K562 (cell line): Measurements from ENCODE around the gene UGT1A5. TPM values are rescaled to one million over a fixed set of nuclear protein-coding genes. Genes with fewer than 3 reads are reported as not detected.

Experiments used
- ATAC-seq: fragments of 200-7000 bp; cut with Tn5 transposase; 3 replicates; pipeline ENCODE4 v1.9.1; 2020; ENCODE audit warnings: moderate library complexity
- BruUV-seq: library from RNA; stranded (reverse); fragments of 400-500 nt; replicated peaks from 2 replicates; lab custom pipeline; 2021; lab: Mats Ljungman, UMichigan
- CTCF ChIA-PET: fragments of 300-600 bp; formaldehyde crosslinking; extraction: SDS; loops from one replicate; lab custom pipeline; 2021; ENCODE audit warnings: low intra/inter-chr PET ratio; lab: Yijun Ruan, JAX
- POLR2A ChIA-PET: fragments of 300-600, 350-650 bp; sonication (Branson Sonifier 250); formaldehyde crosslinking; extraction: SDS; loops from one replicate; lab custom pipeline; 2021; ENCODE audit warnings: antibody characterized with exemption, inconsistent platforms; lab: Yijun Ruan, JAX
- DNase-seq, 4 experiments: peaks; one replicate each; pipeline versions ENCODE4 v3.0.0 to v3.0.0-alpha.2; 2011 to 2018; ENCODE audit warnings: low spot score in 3 of 4, mixed read lengths in 3 of 4; ENCODE audit errors: extremely low read depth in 1 of 4
- FAIRE-seq: peaks from 2 replicates; lab custom pipeline; 2011; peaks lifted over from hg19 to GRCh38; lab: Jason Lieb, UNC
- H2AFZ ChIP-seq: 2 replicates; pipeline ENCODE4 v1.6.0; 2011; ENCODE audit warnings: low read depth, low read length, control low read depth, inconsistent platforms
- H3K27ac ChIP-seq: fragments of 200-600 bp; 3 replicates; pipeline ENCODE4 v1.8.0; 2011; ENCODE audit warnings: low read depth, mild to moderate bottlenecking, control low read depth, inconsistent platforms, low read length, moderate library complexity, mixed read lengths; ENCODE audit errors: extremely low read depth
- H3K27me3 ChIP-seq, 2 experiments: fragments of 300-600 bp in 1 of 2; 2 replicates in 1 of 2; 3 replicates in 1 of 2; pipeline versions ENCODE4 v1.6.0 to v1.8.0; 2011; ENCODE audit warnings: inconsistent platforms in 2 of 2, low read length in 2 of 2, mild to moderate bottlenecking in 1 of 2, mixed read lengths in 1 of 2, moderate library complexity in 1 of 2; ENCODE audit not compliant: control insufficient read depth in 2 of 2, insufficient read depth in 2 of 2
- H3K36me3 ChIP-seq: fragments of 300-600 bp; 3 replicates; pipeline ENCODE4 v1.8.0; 2011; ENCODE audit warnings: mild to moderate bottlenecking, low read length, inconsistent platforms; ENCODE audit not compliant: control insufficient read depth, insufficient read depth
- H3K4me1 ChIP-seq, 2 experiments: fragments of 200-600 bp in 1 of 2; replicated peaks in 1 of 2; 2 replicates in 1 of 2; 3 replicates in 1 of 2; pipeline versions ENCODE4 v1.5.1 to v1.8.0; 2011; ENCODE audit warnings: inconsistent platforms in 2 of 2, low read length in 2 of 2, mild to moderate bottlenecking in 1 of 2, mixed read lengths in 1 of 2, moderate library complexity in 1 of 2; ENCODE audit not compliant: control insufficient read depth in 2 of 2, insufficient read depth in 2 of 2
- H3K4me2 ChIP-seq: 2 replicates; pipeline ENCODE4 v1.6.1; 2011; ENCODE audit warnings: low read length, control low read depth, inconsistent platforms, mixed read lengths; ENCODE audit not compliant: insufficient read depth
- H3K4me3 ChIP-seq: fragments of 200-600 bp; sonication (generic), shearing (Covaris generic); 2 replicates; pipeline ENCODE4 v1.5.1; 2016; ENCODE audit warnings: control low read depth, inconsistent platforms
- H3K79me2 ChIP-seq: fragments of 200-600 bp; 3 replicates; pipeline ENCODE4 v1.8.0; 2011; ENCODE audit warnings: low read length, inconsistent platforms; ENCODE audit not compliant: control insufficient read depth, insufficient read depth
- H3K9ac ChIP-seq, 2 experiments: 2 replicates each; pipeline versions ENCODE4 v1.6.0 to v1.6.1; 2011; ENCODE audit warnings: low read depth in 2 of 2, low read length in 2 of 2, control low read depth in 1 of 2, inconsistent platforms in 1 of 2, mild to moderate bottlenecking in 1 of 2, mixed read lengths in 1 of 2; ENCODE audit not compliant: insufficient read depth in 1 of 2
- H3K9me1 ChIP-seq: one replicate; pipeline ENCODE4 v1.6.0; 2011; ENCODE audit warnings: inconsistent platforms, mild to moderate bottlenecking, low read length, moderate library complexity; ENCODE audit not compliant: control insufficient read depth, insufficient read depth
- H3K9me3 ChIP-seq: replicated peaks from 2 replicates; pipeline ENCODE4 v1.5.1; 2011; ENCODE audit warnings: low read depth, low read length, inconsistent platforms; ENCODE audit not compliant: control insufficient read depth, insufficient read depth
- H4K20me1 ChIP-seq: replicated peaks from 2 replicates; pipeline ENCODE4 v1.6.1; 2011; ENCODE audit warnings: low read length, inconsistent platforms, mixed read lengths; ENCODE audit not compliant: control insufficient read depth, insufficient read depth
- BCOR ChIP-seq: fragments of 450-650 bp; IDR thresholded peaks from 2 replicates; pipeline ENCODE4 v1.6.1; 2016
- EHMT2 ChIP-seq: fragments of 450-650 bp; IDR thresholded peaks from 2 replicates; pipeline ENCODE4 v1.6.1; 2018; ENCODE audit warnings: antibody characterized with exemption
- PHB ChIP-seq: fragments of 250-450 bp; sonication (Bioruptor Pico); IDR thresholded peaks from 2 replicates; pipeline ENCODE4 v1.5.0; 2021
- PHF20 ChIP-seq: fragments of 450-650 bp; IDR thresholded peaks from 2 replicates; pipeline ENCODE4 v1.6.1; 2018; ENCODE audit not compliant: partially characterized antibody
- RBM25 ChIP-seq: fragments of 200-400 bp; formaldehyde crosslinking; IDR thresholded peaks from 2 replicates; pipeline ENCODE4 v1.6.1; 2018; ENCODE audit warnings: low read length, low read depth, moderate library complexity; ENCODE audit not compliant: severe bottlenecking
- RHOXF2B ChIP-seq: fragments of 250-450 bp; sonication (Bioruptor Pico); conservative IDR thresholded peaks from 2 replicates; pipeline ENCODE4 v1.5.1; 2021
- TEAD2 ChIP-seq: fragments of 450-650 bp; IDR thresholded peaks from 2 replicates; pipeline ENCODE4 v1.6.1; 2016; ENCODE audit warnings: missing genetic modification characterization, control low read depth, missing compliant biosample characterization
- ZBED1 ChIP-seq: IDR thresholded peaks from 2 replicates; pipeline ENCODE4 v1.6.1; 2014
- ZNF224 ChIP-seq: sonication (generic); formaldehyde crosslinking; IDR thresholded peaks from 2 replicates; pipeline ENCODE4 v1.8.0; 2022; ENCODE audit warnings: mild to moderate bottlenecking, missing genetic modification reagents
- ZNF23 ChIP-seq: fragments of 250-450 bp; sonication (Bioruptor Pico); IDR thresholded peaks from 2 replicates; pipeline ENCODE4 v1.4.0; 2020; ENCODE audit warnings: mild to moderate bottlenecking
- WGBS: fragments of 100-300 bp; shearing (Covaris generic); methylation state at CpG from one replicate; pipeline ENCODE4 v1.1.6; 2016; ENCODE audit warnings: low coverage, mixed read lengths; ENCODE audit not compliant: insufficient coverage; ENCODE audit errors: missing lambda C conversion rate; 5-methylcytosine and 5-hydroxymethylcytosine counted together
- in situ Hi-C: fragments of 300-500 bp; cut with MboI; formaldehyde crosslinking; loops from 4 replicates; pipeline ENCODE4 v1.15.0; 2018; ENCODE audit warnings: inconsistent platforms, mixed read lengths
- intact Hi-C: fragments of 100-400 bp; cut with micrococcal nuclease; formaldehyde crosslinking; loops from 2 replicates; pipeline ENCODE4 v1.14.2; 2022
- polyA plus RNA-seq, 8 experiments: library from polyadenylated mRNA; depleted of rRNA in 4 of 8; stranded (reverse) in 5 of 8; unstranded in 3 of 8; fragments of >200 nt; fragmentation: Nextera tagmentation in 2 of 8; fragmentation: Illumina TruSeq in 1 of 8; extraction: Ambion mirVana in 2 of 8; extraction: Trizol in 1 of 8; gene quantifications; 2 replicates each; pipeline versions ENCODE4 v1.2.1 to v1.2.3, GENCODE V29; 2011 to 2014; ENCODE audit warnings: inconsistent platforms in 1 of 8, missing spikeins in 1 of 8
- total RNA-seq, 7 experiments: library from RNA; depleted of rRNA in 6 of 7; stranded (reverse); fragments of >200 nt in 6 of 7; fragmentation: Illumina TruSeq in 2 of 7; extraction: Trizol in 2 of 7; gene quantifications; 2 replicates each; pipeline versions ENCODE4 v1.2.1 to v1.2.3, GENCODE V29; 2011 to 2021; ENCODE audit warnings: low replicate concordance in 1 of 7
- TF ChIP-seq, protein P1 (sequence below): sonication (generic); formaldehyde crosslinking; IDR thresholded peaks from 2 replicates; pipeline ENCODE4 v1.8.0; 2023; ENCODE audit warnings: mild to moderate bottlenecking, missing genetic modification reagents
- TF ChIP-seq, protein P2 (sequence below): sonication (generic); formaldehyde crosslinking; IDR thresholded peaks from 2 replicates; pipeline ENCODE4 v1.8.1; 2022; ENCODE audit warnings: missing genetic modification reagents
- TF ChIP-seq, protein P3 (sequence below), 2 experiments: IDR thresholded peaks; 2 replicates each; pipeline ENCODE4 v1.6.1; 2012; ENCODE audit warnings: improper control_type of control experiment in 2 of 2, low read depth in 2 of 2, low read length in 2 of 2, borderline replicate concordance in 1 of 2

UGT1A5 gene
- total and polyA plus RNA-seq, 9 of the 15 experiments (the other 6 are each of a cell fraction or from before 2014, with no cell fraction given): not detected

GRCh38 chr2:233811087-233811486, 98.4 kb downstream of the UGT1A5 start:
- DNase-seq (no peak), ATAC-seq (no peak), FAIRE-seq (no peak)
- peaks cover 2 to 26% of the 10 kb centered on the region in 2 experiments; a peak in 3 of 5 replicates for H3K27me3 ChIP-seq
- no peak overlapping the region for H3K4me2 ChIP-seq
- H3K4me3 ChIP-seq: no peak overlapping the region
- no peaks in the 10 kb centered on the region for H3K9me3 ChIP-seq
- no peaks in the 10 kb centered on the region for H3K9me1 ChIP-seq
- no peaks in the 10 kb centered on the region for H3K79me2 ChIP-seq
- no peak overlapping the region for H2AFZ ChIP-seq
- no peak for TF ChIP-seq ZNF224 (CRISPR knock-in tag)
- no peak overlapping the region for H3K9ac ChIP-seq
- no peak overlapping the region for H3K27ac ChIP-seq
- ChIA-PET CTCF (no interaction called here), POLR2A (interaction anchor here (0.6 to 0.9 kb wide), 3 partner anchors 21 to 383 kb away, joined by 3 to 4 read pairs (median 4); no protein-coding TSS in a partner anchor)
- no peaks in the 10 kb centered on the region for H3K36me3 ChIP-seq
- in situ Hi-C loops (no loop called here), intact Hi-C loops (no loop called here)
- 0% methylated on average over 3 of the region's 4 CpGs for WGBS
- H3K4me1 ChIP-seq: no peaks in the 10 kb centered on the region
- no peaks in the 10 kb centered on the region for H4K20me1 ChIP-seq
- BruUV-seq: no TSS peak

DNA sequence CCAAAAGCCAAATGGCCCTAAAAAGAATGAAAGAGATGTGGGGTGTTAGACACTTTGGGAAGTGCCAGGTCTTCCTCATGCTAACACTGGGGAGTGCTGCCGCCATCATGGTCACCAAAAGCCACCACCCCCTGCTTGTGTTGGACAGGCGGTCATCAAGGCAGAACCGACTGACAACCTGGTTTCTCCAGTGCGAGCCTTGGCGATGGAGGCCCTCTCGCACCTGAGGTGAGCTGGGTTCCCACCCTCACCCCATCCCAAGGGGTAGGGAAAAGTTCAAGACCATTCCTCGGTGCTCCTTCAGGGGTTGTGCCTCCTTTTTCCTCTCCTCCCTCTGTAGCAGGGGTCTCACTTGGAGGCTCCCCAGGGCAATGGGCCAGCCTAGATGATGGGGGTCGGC, 99.0 kb downstream of the UGT1A5 start:
- H3K4me1 ChIP-seq: no peaks in the 10 kb centered on the region; a peak in 1 of 5 replicates
- H3K27me3 ChIP-seq: peaks cover 2 to 30% of the 10 kb centered on the region in 2 experiments; a peak in 3 of 5 replicates
- ChIA-PET POLR2A (no interaction called here), CTCF (no interaction called here)
- no peak overlapping the region for H3K4me2 ChIP-seq
- no peaks in the 10 kb centered on the region for H3K9me3 ChIP-seq
- no peak for ATAC-seq
- no peaks in the 10 kb centered on the region for H3K9me1 ChIP-seq
- no TSS peak for BruUV-seq
- DNase-seq: no peak
- WGBS: 0% methylated on average over 6 of the region's 8 CpGs
- no peaks in the 10 kb centered on the region for H3K79me2 ChIP-seq
- in situ Hi-C loops: no loop called here
- no peak overlapping the region for H3K4me3 ChIP-seq
- FAIRE-seq: no peak
- no peak overlapping the region for H3K9ac ChIP-seq
- intact Hi-C loops: no loop called here
- no peak overlapping the region for H3K27ac ChIP-seq
- no peak overlapping the region for H2AFZ ChIP-seq
- H3K36me3 ChIP-seq: no peaks in the 10 kb centered on the region
- no peaks in the 10 kb centered on the region for H4K20me1 ChIP-seq
- TF ChIP-seq ZNF23: no peak
- no peak for TF ChIP-seq PHB
- TF ChIP-seq TEAD2 (tag): no peak
- TF ChIP-seq, protein P1, sequence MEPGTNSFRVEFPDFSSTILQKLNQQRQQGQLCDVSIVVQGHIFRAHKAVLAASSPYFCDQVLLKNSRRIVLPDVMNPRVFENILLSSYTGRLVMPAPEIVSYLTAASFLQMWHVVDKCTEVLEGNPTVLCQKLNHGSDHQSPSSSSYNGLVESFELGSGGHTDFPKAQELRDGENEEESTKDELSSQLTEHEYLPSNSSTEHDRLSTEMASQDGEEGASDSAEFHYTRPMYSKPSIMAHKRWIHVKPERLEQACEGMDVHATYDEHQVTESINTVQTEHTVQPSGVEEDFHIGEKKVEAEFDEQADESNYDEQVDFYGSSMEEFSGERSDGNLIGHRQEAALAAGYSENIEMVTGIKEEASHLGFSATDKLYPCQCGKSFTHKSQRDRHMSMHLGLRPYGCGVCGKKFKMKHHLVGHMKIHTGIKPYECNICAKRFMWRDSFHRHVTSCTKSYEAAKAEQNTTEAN (CRISPR knock-in tag): no peak
- TF ChIP-seq BCOR: no peak
- no peak for TF ChIP-seq RBM25
- no peak for TF ChIP-seq ZBED1
- TF ChIP-seq, protein P2, sequence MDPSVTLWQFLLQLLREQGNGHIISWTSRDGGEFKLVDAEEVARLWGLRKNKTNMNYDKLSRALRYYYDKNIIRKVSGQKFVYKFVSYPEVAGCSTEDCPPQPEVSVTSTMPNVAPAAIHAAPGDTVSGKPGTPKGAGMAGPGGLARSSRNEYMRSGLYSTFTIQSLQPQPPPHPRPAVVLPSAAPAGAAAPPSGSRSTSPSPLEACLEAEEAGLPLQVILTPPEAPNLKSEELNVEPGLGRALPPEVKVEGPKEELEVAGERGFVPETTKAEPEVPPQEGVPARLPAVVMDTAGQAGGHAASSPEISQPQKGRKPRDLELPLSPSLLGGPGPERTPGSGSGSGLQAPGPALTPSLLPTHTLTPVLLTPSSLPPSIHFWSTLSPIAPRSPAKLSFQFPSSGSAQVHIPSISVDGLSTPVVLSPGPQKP (CRISPR knock-in tag): no peak
- TF ChIP-seq EHMT2: no peak
- no peak for TF ChIP-seq PHF20
- no peak for TF ChIP-seq RHOXF2B
- TF ChIP-seq, protein P3, sequence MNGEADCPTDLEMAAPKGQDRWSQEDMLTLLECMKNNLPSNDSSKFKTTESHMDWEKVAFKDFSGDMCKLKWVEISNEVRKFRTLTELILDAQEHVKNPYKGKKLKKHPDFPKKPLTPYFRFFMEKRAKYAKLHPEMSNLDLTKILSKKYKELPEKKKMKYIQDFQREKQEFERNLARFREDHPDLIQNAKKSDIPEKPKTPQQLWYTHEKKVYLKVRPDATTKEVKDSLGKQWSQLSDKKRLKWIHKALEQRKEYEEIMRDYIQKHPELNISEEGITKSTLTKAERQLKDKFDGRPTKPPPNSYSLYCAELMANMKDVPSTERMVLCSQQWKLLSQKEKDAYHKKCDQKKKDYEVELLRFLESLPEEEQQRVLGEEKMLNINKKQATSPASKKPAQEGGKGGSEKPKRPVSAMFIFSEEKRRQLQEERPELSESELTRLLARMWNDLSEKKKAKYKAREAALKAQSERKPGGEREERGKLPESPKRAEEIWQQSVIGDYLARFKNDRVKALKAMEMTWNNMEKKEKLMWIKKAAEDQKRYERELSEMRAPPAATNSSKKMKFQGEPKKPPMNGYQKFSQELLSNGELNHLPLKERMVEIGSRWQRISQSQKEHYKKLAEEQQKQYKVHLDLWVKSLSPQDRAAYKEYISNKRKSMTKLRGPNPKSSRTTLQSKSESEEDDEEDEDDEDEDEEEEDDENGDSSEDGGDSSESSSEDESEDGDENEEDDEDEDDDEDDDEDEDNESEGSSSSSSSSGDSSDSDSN (IDR thresholded peaks at IDR 0.05; ENCODE audit: borderline replicate concordance in 1 of 2, low read depth in 2 of 2, low read length in 2 of 2): no peak
